Right lobe of liver (tissue), 4 donors: ENCODE measurements around the gene ZDHHC1.
"Not testable (repeated sequence)": the region's sequence is repeated elsewhere in the genome, so short reads cannot be mapped to it uniquely, and the experiment has no call there.

ENCODE experiments used
- POLR2A ChIP-seq: fragments of 450-650 bp; IDR thresholded peaks from one replicate; pipeline ENCODE4 v1.6.1; 2017; ENCODE audit warnings: antibody characterized with exemption, mild to moderate bottlenecking
- TF ChIP-seq, protein P1 (sequence below), 4 donors: fragments of 200-600 bp in 3 of 4; fragments of 450-650 bp in 1 of 4; IDR thresholded peaks; one replicate each; pipeline versions ENCODE4 v1.5.1 to v1.8.0; 2016 to 2022; ENCODE audit warnings: antibody characterized with exemption in 4 of 4, mild to moderate bottlenecking in 2 of 4
- donor health status: DM: no; HTN: no; CAD: no.
- donor health status: DM: no; HTN: no; CAD: no.
- donor health status: DM: no; HTN: yes; CAD: no.

DNA sequence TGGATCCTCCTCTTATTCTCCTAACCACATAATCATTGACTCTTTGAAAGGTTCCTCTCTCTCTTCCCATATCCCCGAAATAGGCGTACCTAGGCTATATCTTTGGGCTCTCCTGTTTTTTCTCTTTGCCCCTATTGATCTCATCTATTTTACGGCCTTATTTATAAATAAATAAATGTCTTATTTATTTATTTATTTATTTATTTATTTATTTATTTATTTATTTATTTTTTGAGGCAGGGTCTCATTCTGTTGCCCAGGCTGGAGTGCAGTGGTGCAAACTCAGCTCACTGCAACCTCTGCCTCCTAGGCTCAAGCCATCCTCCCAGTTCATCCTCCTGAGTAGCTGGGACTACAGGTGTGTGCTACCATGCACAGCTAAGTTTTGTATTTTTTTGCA lies 63.8 kb downstream of the ZDHHC1 start:
- TF ChIP-seq, protein P1, sequence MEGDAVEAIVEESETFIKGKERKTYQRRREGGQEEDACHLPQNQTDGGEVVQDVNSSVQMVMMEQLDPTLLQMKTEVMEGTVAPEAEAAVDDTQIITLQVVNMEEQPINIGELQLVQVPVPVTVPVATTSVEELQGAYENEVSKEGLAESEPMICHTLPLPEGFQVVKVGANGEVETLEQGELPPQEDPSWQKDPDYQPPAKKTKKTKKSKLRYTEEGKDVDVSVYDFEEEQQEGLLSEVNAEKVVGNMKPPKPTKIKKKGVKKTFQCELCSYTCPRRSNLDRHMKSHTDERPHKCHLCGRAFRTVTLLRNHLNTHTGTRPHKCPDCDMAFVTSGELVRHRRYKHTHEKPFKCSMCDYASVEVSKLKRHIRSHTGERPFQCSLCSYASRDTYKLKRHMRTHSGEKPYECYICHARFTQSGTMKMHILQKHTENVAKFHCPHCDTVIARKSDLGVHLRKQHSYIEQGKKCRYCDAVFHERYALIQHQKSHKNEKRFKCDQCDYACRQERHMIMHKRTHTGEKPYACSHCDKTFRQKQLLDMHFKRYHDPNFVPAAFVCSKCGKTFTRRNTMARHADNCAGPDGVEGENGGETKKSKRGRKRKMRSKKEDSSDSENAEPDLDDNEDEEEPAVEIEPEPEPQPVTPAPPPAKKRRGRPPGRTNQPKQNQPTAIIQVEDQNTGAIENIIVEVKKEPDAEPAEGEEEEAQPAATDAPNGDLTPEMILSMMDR (IDR thresholded peaks at IDR 0.05): not testable (repeated sequence)
- not testable (repeated sequence) for TF ChIP-seq POLR2A
